Activated CD4-positive, alpha-beta T cell treated with anti-CD3 and anti-CD28 coated beads, Interleukin-2, Interleukin-6, amounts not matched to agents 100 ng/mL and 50 ng/mL, durations not matched to agents 16 hours and 8 hours (primary cell): ENCODE measurements around the gene XKR7.
"Not testable (repeated sequence)": the region's sequence is repeated elsewhere in the genome, so short reads cannot be mapped to it uniquely, and the experiment has no call there.

Experiments
- DNase-seq: peaks from one replicate; pipeline ENCODE4 v3.0.0-alpha.2; 2020

Gene XKR7, protein sequence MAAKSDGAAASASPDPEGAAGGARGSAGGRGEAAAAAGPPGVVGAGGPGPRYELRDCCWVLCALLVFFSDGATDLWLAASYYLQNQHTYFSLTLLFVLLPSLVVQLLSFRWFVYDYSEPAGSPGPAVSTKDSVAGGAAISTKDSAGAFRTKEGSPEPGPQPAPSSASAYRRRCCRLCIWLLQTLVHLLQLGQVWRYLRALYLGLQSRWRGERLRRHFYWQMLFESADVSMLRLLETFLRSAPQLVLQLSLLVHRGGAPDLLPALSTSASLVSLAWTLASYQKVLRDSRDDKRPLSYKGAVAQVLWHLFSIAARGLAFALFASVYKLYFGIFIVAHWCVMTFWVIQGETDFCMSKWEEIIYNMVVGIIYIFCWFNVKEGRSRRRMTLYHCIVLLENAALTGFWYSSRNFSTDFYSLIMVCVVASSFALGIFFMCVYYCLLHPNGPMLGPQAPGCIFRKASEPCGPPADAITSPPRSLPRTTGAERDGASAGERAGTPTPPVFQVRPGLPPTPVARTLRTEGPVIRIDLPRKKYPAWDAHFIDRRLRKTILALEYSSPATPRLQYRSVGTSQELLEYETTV

DNA sequence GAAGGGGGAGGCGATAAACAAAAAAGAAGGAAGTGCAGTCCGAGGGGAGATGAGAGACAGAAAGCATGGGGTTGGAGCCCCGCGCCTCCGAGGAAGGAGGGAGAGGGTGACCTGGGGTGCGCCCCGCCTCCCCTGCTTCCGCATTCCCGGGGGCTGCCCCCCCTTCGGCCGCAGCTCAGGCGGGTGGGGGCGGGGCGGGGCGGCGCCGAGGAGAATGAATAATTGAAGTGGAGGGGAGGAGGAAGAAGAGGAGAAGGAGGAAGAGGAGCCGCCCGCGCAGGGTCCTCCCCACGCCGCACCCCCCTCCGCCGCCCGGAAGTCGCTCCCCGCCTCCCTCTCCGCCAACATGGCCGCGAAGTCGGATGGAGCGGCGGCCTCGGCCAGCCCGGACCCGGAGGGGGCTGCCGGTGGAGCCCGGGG lies at the start of gene XKR7:
Gene XKR7 (plus strand): TSS at position 322 of the 420 bp plus-strand sequence. CDS start 25 bp downstream, at position 347.
- no peak for DNase-seq

DNA sequence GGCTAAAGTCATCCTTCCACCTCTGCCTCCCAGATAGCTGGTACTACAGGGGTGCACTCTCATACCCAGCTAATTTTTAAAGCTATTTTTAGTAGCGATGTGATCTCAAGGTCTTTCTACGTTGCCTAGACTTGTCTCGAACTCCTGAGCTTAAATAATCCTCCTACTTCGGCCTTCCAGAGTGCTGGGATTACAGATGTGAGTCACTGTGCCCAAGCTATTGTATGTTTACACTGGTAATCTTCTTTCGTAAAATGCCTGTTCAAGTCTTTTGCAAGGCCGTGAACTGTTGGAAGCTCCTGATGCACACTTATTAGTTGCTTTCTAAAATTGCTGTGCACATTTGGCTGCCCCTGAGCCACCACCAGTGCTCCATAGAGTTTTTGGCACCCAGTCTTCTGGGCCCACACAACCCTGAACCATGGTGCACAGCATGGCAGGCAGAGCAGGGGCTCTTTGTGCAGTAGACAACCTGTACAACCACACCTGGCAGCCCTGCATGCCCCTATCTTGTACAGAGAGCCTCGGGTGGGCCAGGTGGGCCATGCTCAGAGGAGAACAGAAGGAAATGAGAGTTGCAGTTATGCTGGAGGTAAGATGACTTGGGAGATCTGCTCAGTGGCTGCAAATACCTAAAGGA lies 49.4 kb upstream of the XKR7 start:
- DNase-seq: no peak

DNA sequence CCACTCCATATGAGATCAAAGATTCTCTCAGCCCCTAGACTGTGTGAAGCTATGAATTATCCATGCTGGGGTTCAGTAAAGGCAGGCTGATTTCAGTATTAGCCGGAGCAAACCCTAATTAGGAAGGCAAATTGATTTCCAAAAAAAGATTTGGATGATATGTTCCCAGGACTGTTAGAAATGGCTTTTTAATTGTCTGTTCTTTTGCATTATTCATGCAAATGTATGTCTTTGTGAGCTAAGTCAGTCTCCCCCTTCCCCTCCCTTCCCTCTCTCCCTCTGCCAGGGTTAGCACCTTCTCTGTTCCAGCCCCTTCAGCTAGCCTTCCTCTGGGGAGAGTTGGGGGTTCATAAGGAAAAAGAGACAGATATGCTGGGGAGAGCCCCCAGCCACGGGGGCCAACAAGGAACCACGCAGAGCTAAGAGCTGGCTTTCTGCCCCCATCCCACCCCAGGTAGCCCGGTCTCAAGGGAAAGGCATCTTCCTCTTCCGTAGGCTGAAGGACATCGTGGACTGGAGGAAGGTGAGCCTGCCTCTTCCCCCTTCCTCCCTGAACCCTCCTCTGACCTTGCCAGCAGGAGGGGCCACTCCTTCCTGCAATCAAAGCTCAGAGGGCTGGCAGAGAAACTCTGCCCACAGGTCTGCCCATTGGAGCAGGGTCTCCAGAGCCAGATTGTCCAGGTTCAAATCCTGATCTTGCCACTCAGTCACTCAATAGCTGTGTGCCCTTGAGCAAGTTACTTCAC lies 48.4 kb upstream of the XKR7 start:
- DNase-seq: no peak

DNA sequence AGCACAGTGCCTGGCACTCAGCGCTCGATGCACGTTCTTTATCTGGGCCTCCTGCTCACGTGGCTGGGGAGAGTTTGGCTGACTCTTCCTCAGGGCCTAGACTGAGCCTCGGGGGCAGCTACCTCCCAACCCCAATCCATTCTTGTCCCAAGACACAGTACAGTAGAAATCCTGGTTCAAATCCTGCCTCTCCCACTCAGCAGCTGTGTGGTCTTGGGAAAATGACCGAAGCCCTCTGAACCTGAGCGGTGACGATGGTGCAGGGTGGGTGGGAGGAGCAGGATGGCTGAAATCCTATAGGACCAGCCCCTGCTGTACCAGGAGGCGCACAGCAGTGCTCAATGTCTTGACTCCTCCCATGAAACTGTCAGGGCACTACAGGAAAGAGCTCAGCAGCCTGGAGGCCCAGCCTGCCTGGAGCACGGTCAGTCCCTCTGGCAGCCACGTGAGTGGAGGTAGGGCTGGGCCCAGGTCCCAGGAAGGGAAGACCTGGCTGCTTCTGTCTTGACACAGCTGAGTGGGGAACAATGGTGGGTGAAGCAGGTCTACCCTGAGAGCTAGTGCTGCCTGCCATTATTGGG lies 47.6 kb upstream of the XKR7 start:
- DNase-seq: no peak

DNA sequence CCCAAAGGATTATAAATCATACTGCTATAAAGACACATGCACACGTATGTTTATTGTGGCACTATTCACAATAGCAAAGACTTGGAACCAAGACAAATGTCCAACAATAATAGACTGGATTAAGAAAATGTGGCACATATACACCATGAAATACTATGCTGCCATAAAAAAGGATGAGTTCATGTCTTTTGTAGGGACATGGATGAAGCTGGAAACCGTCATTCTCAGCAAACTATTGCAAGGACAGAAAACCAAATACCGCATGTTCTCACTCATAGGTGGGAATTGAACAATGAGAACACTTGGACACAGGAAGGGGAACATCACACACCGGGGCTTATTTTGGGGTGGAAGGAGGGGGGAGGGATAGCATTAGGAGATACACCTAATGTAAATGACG lies 46.5 kb upstream of the XKR7 start:
- not testable (repeated sequence) for DNase-seq

DNA sequence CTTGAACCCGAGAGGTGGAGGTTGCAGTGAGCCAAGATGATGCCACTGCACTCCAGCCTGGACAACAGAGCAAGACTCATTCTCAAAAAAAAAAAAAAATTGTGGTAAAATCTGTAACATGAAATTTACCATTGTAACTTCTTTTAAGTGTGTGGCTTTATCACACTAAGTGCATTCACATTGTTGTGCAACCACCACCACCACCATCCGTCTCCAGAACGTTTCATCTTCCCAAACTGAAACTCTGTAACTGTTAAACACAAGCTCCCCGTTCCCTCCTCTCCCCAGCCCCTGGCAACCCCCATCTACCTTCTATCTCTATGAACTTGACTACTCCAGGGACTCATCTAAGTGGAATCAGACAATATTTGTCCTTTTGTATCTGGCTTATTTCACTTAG lies 45.8 kb upstream of the XKR7 start:
- DNase-seq: no peak

DNA sequence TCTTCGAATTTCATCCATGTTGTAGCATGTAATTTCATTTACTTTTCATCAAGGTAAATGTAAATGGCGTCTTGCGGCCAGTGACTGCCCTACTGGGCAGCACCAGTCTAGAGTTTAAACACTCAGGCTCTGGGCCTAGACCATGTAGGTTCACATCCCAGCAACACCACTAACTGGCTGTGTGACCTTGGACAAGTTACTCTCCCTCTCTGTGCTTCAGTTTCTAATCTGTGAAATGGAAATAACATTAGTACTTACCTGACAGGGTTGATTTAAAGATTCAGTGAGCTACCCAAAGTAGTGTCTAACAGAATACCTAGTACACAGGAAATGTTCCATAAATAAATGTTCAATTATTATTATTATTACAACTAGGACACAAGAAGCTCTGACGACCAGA lies 45.4 kb upstream of the XKR7 start:
- no peak for DNase-seq

DNA sequence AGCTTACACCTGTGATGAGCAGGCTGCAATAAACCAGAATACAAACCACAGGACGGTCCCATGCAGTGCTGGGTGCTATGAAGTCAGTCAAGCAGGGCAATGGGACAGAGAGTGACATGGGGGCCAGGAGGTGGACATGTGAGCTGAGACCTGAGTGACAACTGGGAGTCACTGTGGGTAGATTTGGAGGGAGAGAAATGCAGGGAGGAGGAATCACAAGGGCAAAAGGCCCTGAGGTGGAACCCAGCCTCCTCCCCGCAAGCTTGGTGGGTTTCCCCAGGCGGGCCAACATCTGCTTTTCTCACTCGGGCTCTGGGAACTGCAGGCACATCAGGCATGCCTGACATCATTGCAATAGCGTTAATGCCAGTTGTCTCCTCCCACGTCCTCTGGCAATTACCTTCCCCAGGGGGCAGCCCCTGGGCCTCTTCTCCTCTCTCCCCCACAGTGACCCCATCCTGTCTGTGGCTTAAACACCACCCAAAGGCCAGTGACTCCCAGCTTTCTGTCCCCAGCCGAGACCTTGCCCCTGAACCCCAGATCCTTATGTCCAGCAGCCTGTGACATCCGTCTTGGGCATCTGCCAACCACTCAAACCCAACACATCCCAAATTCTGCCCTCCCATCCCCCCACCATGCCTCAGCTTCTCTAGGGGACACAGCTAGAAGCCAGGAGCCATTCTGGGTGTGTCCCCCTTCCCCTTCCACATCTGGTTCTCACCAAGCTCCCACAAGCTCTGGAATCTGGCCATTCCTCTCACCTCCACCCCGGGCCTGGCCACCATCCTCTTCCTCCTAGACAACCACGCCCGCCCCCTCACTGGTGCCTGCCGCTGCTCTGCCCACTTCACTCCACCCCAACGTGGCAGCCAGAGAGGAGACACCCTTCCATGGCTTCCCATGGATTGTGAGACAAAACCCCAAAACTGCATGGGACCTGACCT lies 44.3 kb upstream of the XKR7 start:
- DNase-seq: no peak

DNA sequence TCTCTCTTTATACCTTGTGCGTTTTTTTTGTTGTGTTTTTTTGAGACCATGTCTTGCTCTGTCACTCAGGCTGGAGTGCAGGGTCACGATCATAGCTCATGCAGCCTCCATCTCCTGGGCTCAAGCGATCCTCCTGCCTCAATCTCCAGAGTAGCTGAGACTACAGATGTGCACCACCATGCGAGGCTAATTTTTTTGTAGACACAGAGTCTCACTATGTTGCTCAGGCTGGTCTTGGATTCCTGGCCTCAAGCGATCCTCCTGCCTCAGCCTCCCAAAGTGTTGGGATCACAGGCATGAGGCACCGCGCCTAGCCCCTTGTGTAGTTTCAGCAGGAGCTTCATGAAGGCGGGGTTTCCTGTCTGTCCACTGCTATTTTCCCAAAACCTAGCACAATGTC lies 43.4 kb upstream of the XKR7 start:
- no peak for DNase-seq

DNA sequence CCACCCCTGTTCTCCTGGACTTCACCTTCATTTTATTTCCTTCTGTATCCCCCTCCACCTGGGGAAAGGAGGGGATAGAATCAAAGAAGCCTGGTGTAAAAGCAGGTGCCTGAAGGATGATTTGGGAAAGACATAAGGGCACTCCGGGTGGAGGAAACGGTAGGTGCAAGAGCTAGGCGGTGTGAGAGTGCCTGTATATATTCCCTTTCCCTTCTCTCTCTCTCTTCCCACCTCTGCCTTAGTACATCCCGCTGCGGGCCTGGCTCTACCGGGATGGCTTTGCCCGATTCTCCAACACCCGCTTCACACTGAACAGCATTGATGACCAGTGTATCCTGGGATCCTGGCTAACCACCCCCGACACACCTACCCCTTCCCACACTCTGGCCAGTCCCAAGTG lies 42.3 kb upstream of the XKR7 start:
- no peak for DNase-seq

DNA sequence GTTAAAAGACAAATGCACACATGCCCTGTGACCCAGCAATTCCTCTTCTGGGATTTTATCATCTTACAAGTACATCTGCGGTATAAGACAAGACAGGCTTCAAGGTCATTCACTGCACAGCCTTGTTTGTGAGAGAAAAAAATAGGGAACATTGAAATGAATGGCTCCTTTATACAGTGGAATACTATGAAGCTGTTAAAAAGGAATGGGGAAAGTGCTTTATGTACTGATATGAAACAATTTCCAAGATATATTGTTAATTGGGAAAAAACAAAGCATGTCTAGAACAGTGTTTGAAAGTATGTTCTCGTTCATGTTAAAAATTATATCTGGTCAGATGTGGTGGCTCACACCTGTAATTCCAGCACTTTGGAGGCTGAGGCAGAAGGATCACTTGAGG lies 41.5 kb upstream of the XKR7 start:
- DNase-seq: no peak

DNA sequence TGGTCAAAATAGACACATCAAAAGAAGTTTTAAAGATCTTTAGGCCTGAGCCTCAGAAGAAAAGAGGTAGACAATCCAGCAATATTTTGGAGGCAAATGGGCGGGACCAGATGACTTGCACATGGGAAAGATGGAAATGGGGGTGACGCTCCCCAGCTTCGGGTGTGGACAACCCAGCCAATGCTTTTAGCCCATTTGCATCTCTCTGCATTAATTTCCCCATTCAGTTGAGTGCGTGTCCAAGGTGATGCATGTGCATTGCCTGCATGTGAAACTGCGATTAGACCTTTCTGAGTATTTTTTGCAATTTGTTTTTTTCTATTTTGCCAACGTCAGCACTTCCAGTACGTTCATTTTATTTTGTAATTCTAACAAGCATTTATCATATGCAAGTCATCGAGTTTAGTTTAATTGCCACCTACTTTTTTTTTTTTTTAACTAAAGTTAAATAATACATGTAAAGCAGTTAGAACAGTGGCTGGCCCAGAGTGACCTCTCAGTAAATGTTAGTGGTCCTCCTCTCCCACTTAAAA lies 40.3 kb upstream of the XKR7 start:
- DNase-seq: no peak

DNA sequence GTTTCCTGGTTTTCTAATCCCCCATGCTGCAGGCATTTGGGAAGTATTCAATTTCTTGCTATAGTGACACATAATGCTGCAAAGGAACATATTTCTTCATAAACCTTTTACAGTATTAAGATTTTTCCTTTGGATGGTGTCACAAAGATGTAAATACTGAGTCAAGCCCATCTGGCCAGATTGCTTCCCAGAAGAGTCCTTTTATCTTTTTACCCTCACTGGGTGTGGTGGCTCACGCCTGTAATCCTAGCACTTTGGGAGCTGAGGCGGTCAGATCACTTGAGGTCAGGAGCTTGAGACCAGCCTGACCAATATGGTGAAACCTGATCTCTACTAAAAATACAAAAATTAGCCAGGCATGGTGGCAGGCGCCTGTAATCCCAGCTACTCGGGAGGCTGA lies 38.3 kb upstream of the XKR7 start:
- not testable (repeated sequence) for DNase-seq

DNA sequence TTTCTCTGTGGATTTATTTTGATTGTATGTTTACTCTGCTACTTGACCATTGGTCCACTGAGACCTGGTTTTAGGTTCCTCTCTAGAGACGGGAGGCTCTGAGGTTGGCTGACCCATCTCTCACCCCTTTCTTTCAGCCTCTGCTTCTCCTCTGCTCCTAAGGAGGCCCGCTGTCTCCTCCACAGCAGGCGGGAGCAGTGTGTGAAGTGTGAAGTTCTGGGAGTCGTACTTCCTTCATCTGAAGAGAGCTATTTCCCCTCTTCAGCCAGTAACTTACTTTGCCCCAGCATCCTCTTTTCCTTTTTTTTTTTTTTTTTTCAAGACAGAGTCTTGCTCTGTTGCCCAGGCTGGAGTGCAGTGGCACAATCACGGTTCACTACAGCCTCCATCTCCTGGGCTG lies 37.2 kb upstream of the XKR7 start:
- DNase-seq: no peak

DNA sequence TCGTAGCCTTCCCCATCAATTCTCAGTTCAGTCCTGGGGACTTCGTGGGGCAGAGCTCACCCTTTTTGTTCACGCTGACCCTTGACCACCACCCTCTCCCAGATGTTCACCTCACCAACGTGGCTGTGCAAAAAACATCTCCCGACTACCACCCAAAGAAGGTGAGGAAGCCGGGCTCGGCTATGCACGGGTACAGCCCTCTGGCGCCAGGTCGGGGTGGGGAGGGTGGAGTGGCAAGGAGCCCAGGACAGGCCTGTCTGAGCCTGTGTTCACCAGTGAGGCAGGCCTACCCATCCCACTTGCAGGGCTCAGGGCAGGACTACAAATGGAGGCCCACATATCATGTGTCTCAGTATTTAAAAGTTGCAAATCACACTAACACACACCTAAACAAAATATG lies 34.3 kb upstream of the XKR7 start:
- no peak for DNase-seq

DNA sequence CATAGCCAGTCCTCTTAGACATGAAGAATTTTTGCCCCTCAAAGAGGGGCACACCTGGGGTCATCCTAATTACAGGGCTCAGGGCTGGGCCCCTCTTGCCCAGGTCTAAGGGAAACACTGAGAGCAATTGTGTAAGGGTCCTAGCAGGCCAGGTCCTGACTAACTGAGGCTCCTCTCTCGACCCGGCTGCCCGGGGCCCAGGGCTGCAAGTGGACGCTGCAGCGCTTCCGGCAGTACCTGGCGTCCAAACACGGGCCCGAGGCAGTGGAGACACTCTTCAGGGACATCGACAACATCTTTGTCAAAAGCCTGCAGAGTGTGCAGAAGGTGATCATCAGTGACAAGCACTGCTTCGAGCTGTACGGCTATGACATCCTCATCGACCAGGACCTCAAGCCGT lies 33.5 kb upstream of the XKR7 start:
- DNase-seq: no peak

DNA sequence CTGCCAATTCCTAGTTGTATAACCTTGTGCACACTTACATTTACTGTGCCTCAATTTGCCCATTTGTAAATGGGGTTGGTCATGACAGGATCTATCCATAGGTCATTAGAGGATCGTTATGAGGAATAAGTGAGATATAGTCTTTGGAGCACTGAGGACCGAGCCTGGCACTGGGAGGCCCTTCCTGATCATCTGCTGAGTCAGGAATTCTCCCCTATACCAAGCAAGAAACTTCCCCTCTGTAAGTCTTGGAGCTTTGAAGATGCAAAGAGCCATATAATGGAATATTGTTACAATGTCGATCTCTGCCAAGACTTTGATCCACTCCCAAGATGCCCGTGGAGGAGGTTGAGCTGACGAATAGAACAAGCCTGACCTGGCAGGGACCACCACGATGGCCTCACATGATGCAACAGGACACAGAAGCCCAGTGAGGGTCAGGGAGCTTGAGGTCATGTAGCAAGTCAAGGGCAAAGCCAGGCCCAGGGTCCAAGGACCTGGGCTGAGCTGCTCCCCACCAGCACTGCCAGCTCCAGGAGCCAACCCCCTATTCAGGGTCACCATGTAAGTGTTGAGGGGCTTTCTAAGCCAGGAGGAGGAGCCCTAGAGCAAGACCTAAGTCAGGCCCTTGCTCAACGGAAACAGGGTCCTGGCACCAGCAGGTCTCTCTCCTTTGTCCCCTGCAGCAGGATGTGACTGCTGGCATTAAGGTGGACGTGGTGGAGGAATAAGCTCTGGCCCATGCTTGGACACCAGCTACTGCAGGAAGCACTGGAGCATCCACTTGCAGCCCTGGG lies 32.8 kb upstream of the XKR7 start:
- DNase-seq: no peak

DNA sequence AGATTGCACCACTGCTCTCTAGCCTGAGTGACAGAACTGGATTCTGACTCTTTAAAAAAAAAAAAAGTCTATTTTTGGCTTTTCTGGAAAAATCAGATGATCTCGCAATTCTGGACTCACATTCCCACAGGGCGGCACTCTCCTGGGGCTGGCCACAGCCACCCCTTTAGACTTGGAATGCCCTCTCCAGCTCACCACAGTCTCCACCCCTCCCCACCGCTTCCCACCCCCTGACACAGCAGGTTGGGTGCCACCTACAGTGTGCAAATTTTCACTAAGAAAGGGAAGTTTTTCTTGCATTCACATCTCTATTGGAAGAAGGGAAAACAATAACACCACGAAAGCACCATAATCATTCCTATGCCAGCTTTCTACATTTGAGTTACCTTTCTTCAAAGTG lies 31.5 kb upstream of the XKR7 start:
- no peak for DNase-seq

DNA sequence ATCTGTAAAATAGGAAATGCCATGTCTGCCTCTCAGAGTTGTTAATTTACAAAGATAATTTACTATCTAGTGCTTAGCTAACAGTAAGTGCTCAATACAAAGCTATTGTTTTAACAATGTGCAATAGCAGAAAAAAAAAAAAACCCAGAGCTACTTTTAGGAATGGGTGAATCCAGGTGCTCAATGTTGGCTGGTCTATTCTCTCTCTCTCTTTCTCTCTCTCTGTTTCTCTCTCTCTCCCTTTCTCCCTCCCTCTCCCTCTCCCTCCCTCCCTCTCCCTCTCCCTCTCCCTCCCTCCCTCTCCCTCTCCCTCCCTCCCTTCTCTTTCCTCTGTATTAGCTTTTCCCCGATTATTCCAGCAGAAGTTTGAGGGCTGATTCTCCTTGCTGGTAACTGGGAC lies 30.1 kb upstream of the XKR7 start:
- DNase-seq: no peak

DNA sequence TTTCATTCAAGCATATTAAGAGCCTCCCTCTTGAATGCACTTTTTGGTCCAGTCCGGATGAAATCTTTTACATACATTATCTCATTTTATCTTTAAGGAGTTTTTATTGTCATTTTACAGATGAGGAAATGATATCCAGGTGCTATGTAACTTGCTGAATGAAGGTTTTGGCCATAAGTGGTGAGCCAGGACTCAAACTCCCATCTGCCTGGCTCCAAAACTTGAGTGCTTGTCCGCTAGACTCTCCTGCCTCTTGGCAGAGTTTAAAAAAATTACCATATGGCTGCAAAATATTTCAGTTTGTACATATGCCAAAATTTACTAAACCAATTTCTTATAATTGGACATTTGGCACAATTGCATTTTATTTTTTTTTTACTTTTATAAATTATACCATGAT lies 28.3 kb upstream of the XKR7 start:
- DNase-seq: no peak

DNA sequence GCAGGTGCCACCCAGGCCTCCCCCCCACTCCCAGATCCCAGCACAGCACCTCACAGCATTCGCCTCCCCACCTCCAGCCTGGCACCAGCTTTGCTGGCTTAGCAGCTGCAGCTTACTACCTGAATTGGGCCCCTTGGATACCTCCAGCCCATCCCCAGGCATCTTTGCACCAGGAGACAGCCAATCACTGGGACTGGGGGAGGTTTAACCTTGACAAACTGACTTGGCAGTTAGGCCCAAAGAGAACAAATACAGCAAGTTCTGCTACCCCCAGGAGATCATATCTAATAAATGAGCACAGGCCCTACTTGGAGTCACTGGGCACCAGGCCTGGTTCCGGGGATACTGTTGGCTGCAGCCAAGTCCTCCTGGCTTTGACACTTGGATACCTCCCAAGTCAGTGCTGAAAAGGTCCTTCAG lies 24.9 kb upstream of the XKR7 start:
- DNase-seq: no peak
